ENCODE measurements around the gene RAB31.

DNA sequence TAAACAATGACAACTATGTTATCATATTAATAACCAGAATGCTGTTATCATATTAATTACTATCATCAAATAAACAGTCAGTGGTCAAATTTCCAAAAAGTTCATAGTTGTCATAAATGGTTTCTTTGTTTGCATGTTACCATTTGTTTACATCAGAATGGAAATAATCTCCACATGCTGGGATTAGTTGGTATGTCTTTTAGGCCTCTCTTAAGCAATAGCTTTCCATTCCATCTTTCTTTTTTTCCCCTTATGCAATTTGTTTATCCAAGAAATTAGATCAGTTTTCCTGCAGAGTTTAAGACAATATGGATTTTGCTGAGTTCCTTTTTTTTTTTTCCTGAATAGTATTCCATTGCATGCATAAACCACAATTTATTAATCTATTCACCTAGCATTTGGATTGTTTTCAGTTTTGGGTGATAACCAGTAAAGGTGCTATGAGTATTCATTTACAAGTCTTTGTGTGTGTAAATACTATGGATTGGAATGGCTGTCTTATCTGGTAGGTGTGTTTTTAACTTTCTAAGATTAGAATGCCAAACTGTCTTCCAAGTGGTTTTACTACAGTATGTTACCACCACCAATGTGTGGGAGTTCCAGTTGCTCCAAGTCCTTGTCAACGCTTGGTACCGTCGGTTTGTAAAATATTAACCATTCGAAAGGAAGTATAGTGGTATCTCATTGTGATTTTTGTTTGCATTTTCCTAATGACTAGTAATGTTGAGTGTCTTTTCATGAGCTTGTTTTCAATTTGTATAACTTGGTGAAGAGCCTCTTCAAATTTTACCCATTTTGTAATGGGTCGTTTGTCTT, 144.4 kb downstream of the RAB31 start:
- TF ChIP-seq, protein P1, sequence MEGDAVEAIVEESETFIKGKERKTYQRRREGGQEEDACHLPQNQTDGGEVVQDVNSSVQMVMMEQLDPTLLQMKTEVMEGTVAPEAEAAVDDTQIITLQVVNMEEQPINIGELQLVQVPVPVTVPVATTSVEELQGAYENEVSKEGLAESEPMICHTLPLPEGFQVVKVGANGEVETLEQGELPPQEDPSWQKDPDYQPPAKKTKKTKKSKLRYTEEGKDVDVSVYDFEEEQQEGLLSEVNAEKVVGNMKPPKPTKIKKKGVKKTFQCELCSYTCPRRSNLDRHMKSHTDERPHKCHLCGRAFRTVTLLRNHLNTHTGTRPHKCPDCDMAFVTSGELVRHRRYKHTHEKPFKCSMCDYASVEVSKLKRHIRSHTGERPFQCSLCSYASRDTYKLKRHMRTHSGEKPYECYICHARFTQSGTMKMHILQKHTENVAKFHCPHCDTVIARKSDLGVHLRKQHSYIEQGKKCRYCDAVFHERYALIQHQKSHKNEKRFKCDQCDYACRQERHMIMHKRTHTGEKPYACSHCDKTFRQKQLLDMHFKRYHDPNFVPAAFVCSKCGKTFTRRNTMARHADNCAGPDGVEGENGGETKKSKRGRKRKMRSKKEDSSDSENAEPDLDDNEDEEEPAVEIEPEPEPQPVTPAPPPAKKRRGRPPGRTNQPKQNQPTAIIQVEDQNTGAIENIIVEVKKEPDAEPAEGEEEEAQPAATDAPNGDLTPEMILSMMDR (IDR thresholded peaks at IDR 0.05; ENCODE audit: low read length) = no peak
- TF ChIP-seq EZH2 (IDR thresholded peaks at IDR 0.05; ENCODE audit: borderline replicate concordance, low read length) = no peak
